SHP77 (cell line): ENCODE data around the gene SP140L.
A peak's percentile ranks its signal among the peaks of the same experiment; 100 is the strongest.
"Not testable (repeated sequence)": the region's sequence is repeated elsewhere in the genome, so short reads cannot be mapped to it uniquely, and the experiment has no call there.

Experiments
- DNase-seq, 2 experiments: peaks; one replicate each; lab custom pipeline; 2025; lab: John Stamatoyannopoulos, UW

Gene SP140L

DNA sequence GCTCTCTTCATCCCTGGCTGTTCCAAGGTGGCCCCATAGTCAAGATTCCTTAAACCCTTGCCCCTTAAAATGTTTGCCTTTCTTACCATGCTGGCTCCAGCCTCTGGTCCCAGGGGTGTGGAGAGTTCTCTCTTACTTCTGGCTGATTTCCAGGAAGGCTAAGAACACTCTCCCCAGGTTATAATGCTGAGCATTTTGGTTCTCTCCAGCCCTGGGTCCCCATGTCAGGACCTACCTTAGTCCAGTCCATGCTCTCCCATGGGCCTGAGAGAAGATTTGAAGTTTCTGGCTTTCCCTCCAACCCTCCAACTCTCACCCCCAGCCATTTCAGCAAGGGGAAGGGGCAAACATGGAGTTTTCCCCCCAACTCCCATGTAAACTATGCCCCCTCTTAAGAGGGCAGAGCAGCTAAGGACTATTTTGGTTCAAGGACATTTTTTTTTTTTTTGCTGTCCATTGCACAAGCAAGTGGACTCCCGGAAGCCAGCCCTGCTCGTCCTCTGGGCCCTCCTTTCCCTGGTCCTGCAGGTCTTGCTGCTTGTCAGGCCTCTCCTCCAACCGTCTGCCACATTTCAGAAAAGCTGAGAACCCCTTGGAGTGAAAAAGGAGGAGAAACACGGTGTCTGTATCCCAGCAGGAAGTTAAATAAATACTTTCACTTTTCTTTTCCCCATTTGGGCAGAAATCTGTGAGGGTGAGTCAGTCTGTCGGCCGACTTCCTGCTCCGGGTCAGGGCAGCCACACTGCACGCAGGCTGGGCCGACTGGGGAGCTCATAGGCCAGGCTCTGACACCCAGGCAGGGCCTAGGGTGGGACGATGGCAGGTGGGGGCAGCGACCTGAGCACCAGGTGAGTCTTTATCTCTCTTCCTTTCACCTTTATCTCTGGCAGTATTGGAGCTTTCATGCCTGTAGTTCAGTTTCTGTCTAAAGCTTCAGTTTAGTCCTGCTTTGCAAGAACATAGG lies at the start of gene SP140L:
SP140L (plus strand) TSS at position 741 of the 965 bp plus-strand sequence; CDS start at position 818, 77 bp downstream.
- DNase-seq, result peak; percentile 17 to 41

DNA sequence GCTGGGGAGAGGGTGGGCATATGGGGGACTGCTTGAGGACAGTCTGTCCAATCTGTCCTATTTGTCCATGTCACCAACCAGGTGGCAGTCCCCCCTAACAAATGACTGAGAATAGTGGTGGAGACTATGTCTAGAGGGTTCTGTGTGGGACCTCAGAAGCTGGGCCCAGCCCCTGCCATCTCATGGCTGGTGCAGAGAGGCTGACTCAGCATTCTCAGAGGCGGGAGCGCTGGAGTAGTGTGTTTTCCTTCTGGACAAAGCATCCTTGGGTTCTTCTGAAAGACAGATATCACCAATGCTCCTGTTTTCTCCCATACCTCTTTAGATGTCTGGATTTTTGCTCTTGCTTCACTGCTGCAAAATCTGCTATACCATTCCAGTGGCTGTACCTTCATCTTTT lies 44.1 kb upstream of the SP140L start:
- DNase-seq, result no peak

DNA sequence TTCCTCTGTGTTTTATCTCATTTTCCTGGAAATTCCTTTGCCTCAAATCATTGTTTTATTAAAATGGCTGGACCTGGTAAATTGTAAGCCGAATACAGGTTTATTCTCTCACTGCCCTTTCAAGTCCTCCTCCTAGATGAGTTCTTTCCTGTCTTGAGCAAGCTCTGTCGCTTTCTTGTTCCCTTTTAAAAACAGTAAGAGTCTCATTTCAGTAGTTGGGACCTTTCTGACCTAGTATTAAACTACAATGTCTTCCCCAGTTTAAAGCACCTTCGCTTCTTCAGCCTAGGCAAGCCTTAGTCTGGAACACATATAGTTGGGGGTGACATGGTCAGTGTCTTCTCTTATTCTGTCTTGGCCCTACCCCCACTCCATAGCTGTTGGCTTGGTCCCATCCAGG lies 40.9 kb upstream of the SP140L start:
- no peak for DNase-seq

DNA sequence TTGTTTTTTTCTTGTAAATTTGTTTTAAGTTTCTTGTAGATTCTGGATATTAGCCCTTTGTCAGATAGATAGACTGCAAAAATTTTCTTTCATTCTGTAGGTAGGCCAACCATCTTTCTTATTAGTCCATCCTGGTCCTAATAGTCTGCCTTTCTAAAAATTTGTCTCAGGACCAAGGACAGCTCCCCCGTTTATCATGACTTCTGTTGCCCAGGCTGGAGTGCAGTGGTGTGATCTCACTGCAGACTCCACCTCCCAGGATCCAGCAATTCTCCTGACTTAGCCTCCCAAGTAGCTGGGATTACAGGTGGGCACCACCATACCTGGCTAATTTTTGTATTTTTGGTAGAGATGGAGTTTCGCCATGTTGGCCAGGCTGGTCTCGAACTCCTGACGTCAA lies 37.7 kb upstream of the SP140L start:
- DNase-seq, result not testable (repeated sequence)

DNA sequence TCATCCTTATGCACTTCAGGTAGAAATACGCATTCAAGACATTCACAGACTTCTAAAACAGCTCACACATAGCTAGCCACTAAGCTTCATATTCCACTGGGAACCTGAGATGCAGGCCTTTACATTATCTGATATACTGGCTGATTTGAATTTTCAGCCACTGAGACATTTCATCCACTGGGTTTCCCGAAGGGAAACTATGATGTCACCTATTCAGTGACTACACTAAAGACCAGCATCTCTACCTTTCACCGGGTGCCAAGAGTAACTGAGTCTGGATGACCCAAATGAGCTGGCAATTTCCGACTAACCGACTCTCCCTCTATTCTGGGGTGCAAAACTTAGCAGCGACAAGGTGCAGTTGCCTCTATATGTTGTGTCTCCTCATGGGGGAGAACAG lies 31.8 kb upstream of the SP140L start:
- no peak for DNase-seq

DNA sequence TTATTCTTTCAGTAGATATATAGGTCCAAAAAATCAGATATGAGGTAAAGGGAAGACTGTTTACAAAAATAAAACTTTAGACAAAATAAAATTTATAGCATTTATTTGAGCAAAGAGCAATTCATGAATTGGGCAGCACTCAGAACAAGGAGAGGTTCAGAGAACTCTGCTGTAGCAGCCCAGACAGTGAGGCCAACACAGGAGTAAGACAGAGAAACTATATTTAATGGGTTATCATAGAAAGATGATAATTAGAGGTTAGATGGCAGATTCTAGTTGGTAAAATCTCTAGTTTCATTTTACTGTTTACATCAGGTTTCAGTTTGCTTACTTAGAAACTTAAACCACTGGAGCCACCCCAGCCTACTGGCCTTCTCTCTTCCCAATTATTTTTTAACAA lies 30.1 kb upstream of the SP140L start:
- DNase-seq, result no peak

DNA sequence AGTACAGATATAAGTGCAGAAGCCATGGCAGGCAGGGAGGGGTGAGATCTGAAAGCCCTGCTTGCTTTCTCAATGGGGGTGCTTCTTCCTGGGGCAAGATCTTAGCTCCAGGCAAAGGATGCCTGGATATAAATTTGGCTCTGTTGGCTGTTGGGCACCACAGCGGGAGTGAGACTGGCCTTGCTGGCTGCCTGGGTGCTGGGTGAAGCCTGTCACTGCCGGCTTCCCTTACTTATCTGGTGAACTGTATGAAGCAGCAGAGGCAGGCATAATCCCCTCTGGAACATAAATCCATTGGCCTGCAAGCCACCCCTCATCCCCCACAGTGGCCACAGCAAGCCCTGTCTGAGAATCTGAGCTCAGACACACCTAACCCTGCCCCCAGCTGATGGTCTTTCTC lies 27.4 kb upstream of the SP140L start:
- DNase-seq, result no peak

DNA sequence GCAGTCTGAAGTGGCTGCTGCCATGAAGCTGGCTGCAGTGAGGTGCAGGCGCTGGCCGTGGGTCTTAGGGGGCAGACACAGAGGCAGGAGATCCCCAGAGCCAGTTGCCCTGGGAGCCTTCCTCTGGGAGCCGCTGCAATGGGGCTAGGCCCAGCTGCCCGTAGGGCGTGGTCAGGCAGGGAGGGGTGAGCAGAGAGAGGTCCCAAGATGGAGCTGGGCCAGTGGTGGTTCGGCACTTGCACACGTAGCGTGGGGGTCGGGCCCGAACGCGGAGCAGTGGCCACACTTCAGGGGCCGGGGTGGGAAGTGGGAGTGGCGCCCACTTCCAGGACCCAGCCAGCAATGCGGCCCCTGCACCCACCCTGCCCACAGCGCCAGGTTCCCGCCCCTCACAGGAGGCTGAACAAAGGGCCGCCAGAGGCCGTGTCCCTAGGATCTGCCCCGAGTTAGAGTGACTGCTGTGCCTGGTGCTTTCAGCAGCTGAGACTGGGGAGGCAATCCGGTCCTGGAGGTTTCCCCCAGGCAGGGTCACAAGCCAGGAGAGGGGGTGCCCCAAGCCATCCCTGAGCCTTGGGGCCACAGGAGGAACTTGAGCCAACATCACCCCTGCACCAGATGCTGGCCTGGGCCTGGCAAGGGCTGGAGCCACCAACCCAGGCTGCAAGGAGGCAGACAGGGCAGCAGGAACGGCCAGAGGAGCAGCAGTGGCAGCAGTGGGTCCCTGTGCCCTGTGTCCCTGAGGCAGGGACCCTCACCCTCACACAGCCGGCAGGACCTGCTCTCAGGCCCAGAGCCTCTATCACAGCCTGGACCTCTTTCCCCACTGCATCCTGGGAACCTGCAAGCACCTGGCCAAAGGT lies 21.3 kb upstream of the SP140L start:
- no peak for DNase-seq

DNA sequence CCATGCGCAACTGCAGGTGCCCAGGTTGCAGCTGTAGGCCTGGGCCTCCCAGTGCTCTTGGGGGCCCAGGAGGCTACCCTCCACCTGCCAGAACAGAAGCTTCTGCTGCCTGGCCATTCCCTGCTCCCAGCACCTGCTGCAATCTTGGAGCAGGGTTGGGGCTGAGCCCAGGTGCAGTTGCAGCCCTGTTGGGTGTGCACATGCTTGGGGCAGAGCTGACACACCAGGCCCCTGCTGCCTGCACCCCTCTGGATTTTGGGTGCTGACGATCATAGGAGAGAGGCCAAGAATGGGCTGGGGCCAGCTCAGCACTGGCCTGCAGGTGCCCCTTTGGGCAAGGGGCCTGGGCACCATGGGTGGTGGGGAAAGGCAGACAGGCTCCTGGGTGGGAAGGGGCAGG lies 20.5 kb upstream of the SP140L start:
- DNase-seq, result peak in 1 of 2 experiments; percentile 11

DNA sequence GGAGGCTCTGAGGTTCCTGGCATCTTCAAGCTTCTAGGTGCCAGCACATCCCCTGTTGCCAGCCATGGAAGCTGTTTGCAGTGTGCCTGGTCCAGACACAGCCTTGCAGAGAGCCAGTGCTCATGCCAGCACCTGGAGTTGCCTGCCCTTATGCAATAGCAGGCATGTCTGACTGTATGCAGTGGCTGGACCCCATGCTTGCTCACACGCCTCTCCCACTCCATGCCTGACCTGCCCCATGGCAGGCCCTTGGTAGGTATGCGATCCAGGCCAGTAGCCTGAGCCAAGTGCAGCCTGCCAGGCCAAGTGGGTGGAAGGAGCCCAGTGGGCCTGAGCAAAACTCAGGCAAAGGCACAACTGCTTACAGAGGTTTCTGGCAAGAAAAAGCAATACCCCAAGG lies 19.5 kb upstream of the SP140L start:
- DNase-seq, result no peak

DNA sequence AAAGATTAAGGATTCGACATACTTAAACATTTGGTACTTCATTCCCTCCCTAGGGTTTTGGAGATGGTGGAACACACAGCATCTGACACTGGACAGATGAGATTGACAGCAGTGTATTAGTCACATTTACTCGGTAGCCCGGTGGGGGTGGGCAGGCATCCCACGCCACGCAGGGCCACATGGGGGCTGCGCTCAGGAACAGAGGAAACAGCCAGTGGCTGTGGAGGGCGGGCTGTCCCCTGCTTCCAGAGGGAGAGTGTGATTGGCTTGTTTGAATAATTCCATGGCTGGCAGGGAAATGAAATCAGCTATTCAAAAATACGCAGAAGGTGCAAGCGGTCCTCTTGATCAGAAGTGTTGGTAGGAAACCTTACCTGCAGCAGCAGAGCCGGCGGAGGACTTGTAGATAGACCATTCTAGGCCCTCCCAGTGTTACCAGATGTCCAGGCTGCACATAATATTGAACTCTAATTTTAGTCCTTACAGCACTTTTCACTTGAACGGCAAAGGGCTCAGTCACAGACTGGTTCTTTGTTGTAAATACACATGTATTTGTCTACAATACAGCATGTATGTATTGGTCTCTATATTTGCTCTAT lies 18.5 kb upstream of the SP140L start:
- DNase-seq, result no peak

DNA sequence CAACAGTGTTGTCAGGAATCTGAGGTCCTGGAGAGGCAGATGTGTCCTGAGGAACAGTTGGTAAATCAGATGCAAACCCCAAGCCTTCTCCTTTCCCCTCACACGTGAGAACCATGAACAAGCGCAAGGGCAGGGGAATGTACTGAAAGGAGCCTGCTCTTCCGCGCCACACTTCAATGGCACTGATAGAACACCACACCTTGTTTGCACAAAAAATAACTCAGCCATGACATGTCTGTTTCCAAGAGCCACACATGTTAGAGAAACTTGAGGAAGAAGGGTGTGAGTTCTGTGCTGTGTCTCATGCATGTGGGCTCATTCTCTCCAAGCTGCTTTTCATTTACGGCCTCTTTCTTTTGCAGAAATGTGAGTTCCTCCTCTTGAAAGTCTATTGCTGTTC lies 16.2 kb upstream of the SP140L start:
- not testable (repeated sequence) for DNase-seq

DNA sequence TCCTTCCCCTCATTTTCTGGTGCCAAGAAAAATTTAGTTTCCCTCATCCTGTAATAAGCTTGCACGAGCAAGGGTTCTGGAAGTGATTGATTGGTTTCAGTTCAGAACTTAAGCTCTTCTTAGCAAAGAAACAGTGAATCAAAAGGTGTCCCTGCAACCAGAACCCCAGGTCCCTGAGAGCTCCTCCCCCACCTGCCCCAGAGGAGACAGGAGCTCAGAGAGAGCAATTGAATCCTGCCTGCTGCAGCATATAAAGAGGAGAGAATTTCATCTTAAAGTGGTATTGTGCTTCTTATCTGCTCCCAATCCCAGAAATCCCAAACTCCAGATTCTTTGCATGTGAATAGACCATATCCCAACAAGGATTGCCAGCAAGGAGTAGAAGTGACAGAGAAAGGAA lies 15.4 kb upstream of the SP140L start:
- not testable (repeated sequence) for DNase-seq

DNA sequence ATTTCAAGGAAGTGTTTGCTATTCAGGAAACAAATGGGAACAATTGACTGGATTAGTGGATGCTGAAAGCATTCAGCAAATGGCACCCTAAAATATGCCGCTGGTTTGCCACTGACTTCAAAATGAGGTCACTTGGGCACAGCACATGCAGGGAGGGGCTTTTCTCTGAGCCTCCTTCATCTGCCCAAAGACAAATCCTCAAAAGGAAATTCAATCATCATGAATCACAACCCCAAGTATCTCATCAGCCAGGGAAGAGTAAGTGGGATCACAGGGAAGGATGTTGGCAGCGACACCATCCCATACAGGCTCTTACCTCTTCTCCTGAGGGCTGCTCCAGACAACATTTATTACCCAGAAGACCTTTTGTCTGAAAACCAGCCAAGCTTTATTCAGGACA lies 14.4 kb upstream of the SP140L start:
- no peak for DNase-seq

DNA sequence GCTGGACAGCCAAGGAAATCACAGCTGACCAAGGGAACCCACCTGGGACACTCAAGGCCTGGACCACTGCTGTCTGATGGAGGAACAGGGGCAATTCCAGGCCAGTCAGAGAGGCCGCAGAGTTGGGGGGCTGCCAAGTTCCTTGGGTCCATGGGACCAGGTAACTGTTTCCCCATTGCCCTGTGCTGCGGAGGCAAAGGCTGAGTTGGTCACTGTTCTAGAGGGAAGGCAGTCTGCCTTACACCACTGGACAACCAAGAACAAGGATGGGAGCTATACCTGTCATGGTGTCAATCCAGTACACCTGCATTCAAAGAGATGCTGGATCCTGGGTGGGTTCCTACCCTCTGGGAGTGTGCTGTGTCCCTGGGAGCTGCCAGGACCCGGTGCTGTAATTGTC lies 9.6 kb upstream of the SP140L start:
- no peak for DNase-seq

DNA sequence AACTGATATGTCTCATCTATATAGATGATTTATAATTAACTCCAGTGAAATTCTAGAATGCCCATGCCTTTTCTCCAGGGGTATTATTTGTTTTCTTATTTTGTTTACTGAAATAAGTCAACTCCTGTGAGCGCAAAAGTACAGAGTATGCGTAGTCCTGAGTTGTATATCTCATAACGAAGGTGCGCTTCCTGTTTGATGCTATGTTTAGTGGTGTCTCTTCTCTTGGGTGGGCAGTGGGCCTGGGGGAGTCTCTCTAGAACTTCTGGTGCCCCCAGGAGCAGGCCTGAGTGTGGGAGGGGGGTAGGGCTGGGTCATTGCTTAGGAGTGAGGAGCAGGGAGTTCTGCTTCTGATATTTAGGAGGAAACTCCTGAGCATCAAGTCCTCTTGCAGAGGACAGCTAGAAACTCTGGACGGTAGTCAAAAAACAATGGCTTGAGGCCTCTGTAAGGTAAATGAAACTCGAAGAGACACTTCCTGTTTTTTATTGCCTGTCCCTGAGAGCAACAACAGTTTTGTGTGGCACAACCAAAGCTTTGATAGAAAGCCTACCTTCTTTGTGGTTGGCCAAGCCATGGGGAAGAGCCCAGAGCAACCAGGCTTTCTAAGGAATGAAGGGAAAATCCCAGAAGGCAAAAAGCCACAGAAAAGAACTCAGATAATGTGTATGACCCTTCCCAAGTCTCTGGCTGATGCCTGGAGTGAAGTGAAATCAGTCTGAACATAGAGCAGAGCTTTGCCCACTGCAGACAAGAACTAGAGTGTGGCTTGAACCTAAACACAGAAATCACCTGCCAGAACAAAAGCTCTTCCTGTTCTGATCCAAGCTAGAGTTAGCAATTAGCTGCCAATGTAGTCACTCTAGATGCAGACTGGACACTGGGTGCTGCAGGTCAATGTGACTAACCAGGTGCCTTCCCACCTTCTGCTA lies 8.5 kb upstream of the SP140L start:
- DNase-seq, result no peak

DNA sequence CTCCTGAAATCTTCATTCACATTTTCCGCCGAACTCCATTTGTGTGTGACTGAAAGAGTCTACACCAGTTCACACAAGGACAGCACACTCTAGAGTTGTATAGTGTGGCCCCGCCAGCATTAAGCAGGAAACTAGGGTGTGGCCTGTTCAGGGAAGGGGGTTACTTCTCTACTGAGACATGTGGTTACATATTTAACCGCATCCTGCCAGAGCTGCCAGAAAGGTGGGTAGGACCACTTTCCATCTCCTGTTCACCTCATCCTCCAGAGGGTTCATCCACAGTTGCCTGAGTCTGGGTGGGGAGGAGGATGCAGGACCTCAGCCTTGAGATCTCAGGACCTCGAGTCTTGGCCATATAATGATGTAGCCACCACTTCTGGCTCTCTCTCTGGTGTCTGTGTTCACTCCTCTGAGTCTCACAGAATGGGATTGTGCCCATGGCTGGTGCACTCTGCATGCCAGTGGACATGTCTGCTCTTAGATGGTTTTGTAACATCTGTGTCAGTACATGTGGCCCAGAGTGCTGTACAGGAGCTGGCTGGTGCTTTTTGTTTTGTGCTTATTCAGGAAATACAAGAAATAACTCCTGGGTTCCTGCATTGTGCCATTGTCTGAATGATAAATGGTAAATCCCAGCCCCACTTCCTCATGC lies 7.7 kb upstream of the SP140L start:
- no peak for DNase-seq

DNA sequence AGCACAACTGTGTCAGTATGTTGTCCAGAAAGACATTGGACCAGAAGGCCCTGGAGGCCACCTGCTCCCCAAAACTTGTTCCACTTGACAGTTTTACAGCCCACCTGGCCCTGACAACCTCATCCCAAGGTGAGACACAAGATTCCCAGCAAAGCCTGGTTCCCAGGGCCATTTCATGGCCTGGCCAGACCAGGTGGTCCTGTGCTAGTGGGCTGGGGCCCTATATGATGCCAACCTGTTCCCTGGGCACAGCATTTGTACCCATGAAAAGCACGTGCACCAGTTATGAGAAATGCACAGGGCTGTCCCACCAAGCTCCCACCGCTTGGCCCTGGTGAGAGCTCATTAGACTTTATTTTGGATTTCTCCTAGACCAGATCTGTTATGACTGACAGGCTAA lies 6.0 kb upstream of the SP140L start:
- DNase-seq, result no peak

DNA sequence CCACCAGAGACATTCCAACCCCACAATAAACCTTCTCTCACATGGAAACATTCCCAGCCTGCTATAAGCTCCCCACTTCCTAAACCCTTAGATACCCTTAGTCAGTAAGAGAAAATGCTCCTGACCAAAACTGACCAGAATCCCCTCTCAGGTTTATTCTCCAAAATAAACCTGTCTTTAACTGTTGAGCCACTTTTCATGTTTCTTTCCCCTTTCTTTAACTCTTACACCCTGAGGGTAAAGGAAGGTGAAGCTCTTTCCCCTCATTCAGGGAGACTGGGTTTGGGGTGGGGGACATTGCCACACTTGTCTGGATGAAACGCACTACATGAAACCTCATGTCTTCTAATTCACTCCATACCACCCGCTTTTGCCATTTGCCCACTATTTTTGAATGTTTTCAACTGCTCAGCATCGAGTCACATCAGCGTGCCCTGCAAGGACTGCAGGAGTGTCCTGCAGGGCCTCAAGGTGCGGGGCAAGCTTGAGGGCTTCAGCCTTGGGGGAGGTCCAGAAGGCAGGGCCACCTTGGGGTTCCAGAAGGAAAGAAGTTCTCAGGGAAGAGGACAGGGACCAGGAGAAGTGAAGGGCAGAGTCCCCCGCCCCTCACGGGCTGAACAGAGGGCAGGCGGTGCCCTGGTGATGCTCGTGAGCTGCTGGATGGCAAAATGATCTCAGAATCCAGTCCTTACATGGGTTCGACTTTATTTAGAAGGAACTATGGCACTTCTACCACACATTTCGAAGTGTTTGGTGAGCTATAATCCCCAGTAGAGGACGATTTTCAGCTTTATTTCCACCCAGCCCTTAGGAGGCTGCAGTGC lies 4.2 kb upstream of the SP140L start:
- no peak for DNase-seq
